ENCODE data around the gene RSU1.

DNA sequence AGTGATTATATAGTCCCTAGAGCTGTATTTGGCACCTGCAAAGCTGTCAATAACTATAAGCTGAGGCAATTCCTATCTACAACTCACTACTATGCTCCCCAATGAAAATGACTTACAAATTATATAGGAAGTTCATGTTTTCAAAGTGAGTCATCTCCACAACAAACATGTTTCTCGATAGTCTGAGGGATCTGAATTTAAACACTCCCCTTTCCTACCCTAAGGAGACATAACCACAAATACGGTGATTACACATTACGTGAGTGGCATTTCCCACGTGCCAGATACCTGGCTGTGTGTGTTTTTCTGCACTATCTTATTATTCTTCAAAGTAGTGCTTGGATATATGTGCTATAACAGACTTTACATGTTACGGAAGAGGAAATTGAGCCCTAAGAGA lies 173.1 kb downstream of the RSU1 start:
- TF ChIP-seq POLR2A (IDR thresholded peaks at IDR 0.05; ENCODE audit: insufficient read depth in 1 of 2, low read depth in 2 of 2, low read length in 2 of 2) (no peak), SP2 (CRISPR knock-in tag; IDR thresholded peaks at IDR 0.05) (no peak), CBFB (CRISPR knock-in tag; IDR thresholded peaks at IDR 0.05) (no peak)
- TF ChIP-seq, protein P1, sequence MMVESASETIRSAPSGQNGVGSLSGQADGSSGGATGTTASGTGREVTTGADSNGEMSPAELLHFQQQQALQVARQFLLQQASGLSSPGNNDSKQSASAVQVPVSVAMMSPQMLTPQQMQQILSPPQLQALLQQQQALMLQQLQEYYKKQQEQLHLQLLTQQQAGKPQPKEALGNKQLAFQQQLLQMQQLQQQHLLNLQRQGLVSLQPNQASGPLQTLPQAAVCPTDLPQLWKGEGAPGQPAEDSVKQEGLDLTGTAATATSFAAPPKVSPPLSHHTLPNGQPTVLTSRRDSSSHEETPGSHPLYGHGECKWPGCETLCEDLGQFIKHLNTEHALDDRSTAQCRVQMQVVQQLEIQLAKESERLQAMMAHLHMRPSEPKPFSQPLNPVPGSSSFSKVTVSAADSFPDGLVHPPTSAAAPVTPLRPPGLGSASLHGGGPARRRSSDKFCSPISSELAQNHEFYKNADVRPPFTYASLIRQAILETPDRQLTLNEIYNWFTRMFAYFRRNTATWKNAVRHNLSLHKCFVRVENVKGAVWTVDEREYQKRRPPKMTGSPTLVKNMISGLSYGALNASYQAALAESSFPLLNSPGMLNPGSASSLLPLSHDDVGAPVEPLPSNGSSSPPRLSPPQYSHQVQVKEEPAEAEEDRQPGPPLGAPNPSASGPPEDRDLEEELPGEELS (CRISPR knock-in tag; IDR thresholded peaks at IDR 0.05): no peak
- TF ChIP-seq, protein P2, sequence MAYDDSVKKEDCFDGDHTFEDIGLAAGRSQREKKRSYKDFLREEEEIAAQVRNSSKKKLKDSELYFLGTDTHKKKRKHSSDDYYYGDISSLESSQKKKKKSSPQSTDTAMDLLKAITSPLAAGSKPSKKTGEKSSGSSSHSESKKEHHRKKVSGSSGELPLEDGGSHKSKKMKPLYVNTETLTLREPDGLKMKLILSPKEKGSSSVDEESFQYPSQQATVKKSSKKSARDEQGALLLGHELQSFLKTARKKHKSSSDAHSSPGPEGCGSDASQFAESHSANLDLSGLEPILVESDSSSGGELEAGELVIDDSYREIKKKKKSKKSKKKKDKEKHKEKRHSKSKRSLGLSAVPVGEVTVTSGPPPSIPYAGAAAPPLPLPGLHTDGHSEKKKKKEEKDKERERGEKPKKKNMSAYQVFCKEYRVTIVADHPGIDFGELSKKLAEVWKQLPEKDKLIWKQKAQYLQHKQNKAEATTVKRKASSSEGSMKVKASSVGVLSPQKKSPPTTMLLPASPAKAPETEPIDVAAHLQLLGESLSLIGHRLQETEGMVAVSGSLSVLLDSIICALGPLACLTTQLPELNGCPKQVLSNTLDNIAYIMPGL (CRISPR knock-in tag; IDR thresholded peaks at IDR 0.05; ENCODE audit: borderline replicate concordance in 1 of 2, low read depth in 1 of 2): no peak
- TF ChIP-seq, protein P3, sequence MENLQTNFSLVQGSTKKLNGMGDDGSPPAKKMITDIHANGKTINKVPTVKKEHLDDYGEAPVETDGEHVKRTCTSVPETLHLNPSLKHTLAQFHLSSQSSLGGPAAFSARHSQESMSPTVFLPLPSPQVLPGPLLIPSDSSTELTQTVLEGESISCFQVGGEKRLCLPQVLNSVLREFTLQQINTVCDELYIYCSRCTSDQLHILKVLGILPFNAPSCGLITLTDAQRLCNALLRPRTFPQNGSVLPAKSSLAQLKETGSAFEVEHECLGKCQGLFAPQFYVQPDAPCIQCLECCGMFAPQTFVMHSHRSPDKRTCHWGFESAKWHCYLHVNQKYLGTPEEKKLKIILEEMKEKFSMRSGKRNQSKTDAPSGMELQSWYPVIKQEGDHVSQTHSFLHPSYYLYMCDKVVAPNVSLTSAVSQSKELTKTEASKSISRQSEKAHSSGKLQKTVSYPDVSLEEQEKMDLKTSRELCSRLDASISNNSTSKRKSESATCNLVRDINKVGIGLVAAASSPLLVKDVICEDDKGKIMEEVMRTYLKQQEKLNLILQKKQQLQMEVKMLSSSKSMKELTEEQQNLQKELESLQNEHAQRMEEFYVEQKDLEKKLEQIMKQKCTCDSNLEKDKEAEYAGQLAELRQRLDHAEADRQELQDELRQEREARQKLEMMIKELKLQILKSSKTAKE (CRISPR knock-in tag; IDR thresholded peaks at IDR 0.05; ENCODE audit: borderline replicate concordance): no peak

All from HepG2 (cell line).